GM21529 (cell line): ENCODE data around the gene NFAM1.

Source experiments
- ATAC-seq: cut with Tn5 transposase; IDR thresholded peaks from one replicate; pipeline ENCODE4 v1.9.1; 2021; ENCODE audit not compliant: unreplicated experiment

Gene NFAM1

GRCh38 chr22:42337356-42337755 is 94.8 kb downstream of the NFAM1 start:
- no peak for ATAC-seq

- ATAC-seq, result no peak
These were observed 95.5 kb downstream of the NFAM1 start for GRCh38 chr22:42336527-42337227.

- ATAC-seq, result no peak
These were observed 96.3 kb downstream of the NFAM1 start for GRCh38 chr22:42335839-42336378.

- ATAC-seq, result no peak
These were observed 97.2 kb downstream of the NFAM1 start for GRCh38 chr22:42334875-42335512.

- no peak for ATAC-seq
These were observed 98.7 kb downstream of the NFAM1 start for GRCh38 chr22:42333544-42333943.

- ATAC-seq, result no peak
These were observed 100.1 kb downstream of the NFAM1 start for GRCh38 chr22:42332089-42332488.

GRCh38 chr22:42331014-42331413 is 101.2 kb downstream of the NFAM1 start:
- ATAC-seq, result no peak
